GM18498 (cell line): ENCODE results near the gene ZGLP1.

ENCODE experiments used
- ATAC-seq: cut with Tn5 transposase; IDR thresholded peaks from one replicate; pipeline ENCODE4 v1.9.1; 2021; ENCODE audit warnings: mild to moderate bottlenecking, moderate library complexity; ENCODE audit not compliant: unreplicated experiment

ZGLP1 gene

DNA sequence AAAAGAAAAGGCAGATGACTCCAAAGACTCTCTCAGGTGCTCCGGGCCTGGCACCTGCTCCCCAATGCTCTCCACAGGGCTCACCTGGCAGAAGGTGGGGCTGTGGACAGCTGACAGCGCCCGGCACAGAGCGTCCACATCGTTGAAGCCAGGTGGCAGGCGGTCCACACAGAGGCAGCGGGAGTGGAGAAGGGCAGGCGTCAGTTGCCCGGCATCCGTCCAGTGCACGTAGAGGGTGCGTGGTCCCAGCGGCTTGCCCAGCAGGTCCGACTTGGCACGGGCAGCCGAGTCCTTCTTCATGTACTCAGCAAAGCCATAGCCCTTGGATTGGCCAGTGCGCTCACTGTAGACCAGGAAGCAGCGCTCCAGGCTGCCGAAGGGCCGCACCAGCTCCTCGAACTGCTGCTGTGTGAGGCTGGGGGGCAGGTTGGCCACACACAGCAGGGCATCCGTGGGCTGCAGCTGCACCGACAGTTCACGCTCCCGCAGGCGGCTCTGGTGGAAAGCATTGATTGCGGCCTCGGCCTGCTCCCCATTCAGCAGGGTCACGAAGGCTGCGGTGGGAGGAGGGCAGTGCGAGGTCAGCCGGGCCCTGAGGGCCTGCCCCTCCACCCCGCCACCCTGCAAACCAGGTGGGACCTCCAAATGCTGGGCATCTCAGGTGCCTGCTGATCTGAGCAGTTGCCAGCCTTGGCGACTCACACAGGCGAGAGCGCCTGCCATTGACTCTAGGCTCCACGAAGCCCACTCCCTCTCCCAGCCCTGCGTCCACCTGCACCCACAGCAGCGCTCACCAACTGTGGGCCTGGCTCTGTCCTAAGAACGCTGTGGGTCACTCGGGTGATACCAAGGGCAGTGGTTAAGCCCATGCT lies 19.2 kb upstream of the ZGLP1 start:
- no peak for ATAC-seq

DNA sequence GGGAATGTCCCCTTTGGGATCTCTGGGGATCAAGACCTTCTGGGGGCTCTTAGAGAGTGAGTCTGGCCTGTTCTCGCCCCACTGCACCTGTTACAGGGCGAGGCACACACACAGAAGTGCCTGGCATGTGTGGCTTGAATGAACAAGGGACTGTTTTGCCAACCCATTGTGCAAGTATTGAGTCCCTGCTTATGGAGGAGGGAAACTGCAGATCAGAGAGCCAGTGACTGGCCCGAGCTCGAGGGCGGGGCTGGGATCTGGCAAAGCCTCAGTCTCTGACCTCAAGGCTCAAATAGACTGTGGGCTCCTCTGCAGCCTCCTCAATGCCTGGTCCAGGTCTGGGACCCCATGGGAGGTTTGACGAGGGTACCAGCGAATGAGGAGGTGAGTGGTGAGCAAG lies 18.2 kb upstream of the ZGLP1 start:
- ATAC-seq, result no peak

DNA sequence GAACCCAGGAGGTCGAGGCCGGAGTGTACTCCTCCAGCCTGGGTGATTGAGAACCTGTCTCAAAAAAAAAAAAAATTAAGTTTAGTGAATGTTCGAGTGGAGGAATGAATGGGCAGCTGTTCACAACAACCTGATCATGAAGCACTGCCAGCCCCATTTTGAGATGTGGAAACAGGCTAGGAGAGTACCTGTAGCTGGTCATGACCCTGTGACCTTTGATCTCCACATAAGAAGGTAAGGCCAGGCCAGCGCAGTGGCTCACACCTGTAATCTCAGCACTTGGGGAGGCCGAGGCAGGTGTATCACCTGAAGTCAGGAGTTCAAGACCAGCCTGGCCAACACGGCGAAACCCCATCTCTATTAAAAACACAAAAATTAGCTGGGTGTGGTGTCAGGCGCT lies 16.1 kb upstream of the ZGLP1 start:
- ATAC-seq, result no peak

DNA sequence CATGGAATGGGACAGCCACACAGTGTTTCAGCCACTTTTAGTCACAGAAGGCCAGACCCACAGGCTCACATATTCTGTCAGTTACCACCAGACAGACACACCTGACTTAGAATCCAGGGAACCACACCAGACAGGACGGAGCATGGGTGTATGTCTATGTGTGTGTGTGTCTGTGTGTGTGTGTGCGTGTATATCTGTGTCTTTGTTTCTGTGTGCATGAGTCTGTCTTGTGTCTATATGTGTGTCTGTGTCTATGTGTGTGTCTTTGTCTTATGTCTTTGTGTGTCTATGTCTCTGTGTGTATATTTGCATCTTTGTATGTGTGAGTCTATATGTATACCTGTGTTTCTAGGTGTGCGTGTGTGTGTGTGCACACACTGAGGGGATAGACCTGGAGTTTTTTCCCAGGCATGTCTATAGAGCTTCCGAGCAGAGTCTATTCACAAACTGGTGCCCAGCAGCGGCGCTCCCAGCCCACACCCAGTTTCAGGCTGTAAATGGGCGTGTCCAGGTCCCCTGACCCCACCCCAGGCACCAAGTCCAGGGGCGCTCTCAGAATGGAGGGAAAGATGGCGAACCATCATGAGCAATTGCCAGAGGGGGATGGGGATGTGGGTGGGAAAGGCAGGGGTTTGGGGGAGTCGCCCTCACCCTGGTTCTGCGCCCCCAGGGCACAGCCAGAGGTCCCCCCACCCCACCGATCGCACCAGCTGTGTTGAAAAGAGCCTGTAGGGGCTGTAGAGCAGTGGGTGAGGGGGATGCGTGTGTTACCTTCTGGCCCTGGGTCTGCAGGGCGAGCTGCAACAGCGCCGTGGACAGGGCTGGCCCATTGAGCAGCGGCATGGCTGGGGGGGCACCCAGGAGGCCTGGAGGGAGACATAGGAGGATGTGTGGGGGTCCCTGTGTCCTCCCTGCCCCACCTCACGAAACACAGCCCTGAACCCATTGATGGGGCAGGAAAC lies 12.5 kb upstream of the ZGLP1 start:
- no peak for ATAC-seq

DNA sequence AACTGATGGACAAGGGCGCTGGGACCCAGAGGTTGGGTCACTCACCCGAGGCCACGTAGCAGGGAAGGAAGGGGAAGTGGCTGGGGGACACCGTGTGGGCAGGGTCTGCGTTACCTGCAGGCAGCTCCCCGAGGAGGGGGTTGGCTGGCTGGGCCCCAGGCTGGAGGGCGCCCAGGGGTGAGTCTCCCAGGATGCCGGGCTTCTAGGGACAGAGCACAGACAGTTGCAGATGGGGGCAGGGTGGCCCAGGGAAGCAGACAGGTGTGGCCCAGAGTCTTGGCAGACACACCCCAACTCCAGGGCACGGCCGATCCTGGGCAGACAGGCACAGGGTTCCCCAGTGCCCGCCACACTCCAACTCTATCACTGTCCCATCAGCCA lies 11.8 kb upstream of the ZGLP1 start:
- no peak for ATAC-seq

DNA sequence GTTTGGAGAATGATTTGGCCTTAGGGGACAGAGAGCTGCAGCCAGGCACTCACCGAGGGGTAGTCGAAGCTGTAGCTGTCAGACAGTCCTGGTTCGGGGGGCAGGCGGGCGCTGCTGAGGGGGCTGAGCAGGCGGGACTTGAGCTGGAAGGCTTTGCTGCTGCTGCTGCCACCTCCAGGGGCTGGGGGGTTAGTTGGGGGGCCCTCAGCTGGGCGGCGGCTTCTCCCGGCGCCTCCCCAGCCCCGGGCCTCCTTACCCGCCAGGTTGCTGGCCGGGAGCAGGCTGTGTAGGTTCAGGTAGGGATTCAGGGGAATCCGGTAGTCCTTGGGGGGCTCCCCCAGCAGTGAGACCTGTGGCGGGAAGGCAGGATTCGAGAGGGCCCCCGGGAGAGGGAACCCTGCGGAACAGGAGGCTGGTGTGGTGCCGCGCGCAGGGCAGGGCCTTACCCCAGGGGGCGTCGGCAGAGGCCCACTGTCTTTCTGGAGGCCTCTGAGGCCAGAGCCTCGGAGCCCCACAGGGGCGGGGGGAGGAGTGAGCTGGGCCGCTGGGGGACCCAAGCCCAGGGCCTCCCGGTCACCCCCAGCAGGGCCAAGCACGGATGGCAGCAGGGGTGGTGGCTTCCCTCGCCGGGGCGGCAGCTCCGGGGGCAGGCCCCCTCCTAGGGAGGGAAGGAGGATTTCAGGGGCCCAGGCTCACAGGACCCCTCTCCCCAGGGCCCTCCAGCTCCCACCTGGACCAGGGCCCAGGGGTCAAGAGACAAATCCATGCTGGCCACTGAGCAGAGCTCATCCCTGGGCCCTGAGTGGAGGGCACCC lies 11.2 kb upstream of the ZGLP1 start:
- no peak for ATAC-seq

DNA sequence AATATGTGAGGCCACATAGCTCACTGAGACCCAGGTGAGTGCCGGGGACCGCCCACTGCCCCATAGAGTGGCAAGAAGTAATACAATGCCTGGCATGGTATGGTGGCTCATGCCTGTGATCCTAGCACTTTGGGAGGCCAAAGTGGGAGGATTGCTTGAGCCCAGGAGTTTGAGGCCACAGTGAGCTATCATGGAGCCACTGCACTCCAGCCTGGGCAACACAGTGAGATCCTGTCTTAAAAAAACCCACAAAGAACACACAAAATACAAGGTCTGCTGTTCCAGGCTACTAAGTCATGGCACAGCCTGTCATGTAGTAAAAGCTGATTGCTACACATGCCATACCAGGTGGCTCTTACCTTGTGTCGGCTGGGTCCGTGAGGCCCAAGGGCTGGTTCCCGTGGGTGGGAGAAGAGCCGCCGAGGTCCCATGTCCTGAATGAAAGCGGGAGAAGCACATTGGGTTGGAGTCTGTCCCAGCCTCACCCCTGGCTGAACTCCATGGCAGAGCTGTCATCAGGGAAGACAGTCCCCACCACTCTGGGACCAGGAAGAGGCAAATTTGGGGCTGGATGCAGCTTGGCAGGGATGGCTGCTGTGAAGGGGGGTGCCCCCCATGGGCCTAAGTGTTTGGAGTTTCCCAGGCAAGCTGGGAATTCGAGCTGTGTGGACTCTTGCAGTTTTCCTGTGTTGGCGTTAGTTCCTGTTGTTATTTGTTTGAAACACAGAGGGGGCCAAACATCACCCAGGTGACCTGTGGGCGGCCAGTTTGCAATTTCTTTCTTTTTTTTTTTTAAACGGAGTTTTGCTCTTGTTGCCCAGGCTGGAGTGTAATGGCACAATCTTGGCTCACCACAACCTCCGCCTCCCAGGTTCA lies 9.4 kb upstream of the ZGLP1 start:
- ATAC-seq, result no peak

DNA sequence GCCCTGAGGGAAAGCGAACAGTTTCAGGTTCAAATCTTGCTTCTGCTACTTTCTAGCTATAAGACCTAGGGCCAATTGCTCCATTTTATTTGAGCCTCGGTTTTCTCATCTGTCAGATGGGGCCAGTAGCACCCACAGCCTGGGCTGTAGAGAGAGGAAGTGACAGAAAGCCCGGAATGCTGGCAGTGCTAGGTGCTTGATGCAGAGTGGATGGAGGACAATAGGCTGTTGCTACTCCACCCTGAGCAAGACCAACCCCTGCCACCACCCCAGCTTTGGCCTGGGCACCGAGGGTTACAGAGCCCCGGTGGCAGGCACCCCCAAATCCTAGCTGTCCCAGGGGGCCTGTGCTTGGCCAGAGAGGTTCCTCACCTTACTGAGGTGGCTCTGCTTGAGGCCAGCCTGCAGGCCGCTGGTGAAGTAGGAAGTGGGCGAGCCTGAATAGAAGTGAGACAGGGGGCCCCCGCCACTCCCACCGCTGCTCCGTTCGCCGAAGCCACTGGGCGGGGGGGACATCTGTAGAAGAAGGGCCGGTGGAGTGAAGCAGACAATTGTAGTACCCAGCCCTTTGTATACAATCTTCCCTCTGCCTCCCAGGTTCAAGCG lies 8.3 kb upstream of the ZGLP1 start:
- no peak for ATAC-seq

DNA sequence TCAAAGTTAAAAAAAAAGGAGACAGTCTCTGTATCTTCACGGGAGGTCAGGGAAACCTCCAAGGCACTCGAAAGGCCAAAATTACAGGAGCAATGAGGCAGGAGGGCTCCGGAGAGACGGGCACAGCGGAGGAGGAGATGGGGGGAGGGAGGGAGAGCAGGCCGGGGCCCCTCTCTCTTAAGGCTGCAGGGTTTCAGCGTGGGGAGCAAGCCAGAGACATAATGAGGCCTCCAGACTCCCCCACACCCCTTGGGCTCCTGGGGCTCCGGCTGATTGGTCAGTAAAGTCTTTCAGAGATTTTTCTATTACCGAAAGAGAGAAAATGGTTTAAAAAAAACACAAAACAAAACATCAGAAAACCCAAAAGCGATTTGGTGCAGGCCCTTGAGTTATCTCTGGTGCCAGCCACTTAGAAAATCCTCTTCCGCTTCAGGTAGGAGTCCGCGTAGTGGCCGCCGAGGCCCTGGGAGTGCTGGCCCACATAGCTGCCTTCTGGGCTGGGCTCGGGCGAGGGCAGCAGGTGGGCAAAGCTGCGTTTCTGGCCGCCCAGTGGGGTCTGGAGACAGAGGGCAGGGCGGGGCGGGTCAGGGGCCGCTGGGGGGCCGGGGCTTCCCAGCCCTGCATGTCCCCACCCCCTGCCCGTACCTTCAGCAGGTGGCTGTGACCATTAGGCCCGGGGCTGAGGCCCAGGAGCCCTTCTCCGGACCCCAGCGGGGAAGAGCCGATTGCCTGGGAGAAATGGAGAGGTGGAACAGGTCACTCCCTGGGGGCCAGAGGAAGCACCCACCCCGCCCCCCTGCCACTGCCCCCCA lies 7.6 kb upstream of the ZGLP1 start:
- no peak for ATAC-seq

DNA sequence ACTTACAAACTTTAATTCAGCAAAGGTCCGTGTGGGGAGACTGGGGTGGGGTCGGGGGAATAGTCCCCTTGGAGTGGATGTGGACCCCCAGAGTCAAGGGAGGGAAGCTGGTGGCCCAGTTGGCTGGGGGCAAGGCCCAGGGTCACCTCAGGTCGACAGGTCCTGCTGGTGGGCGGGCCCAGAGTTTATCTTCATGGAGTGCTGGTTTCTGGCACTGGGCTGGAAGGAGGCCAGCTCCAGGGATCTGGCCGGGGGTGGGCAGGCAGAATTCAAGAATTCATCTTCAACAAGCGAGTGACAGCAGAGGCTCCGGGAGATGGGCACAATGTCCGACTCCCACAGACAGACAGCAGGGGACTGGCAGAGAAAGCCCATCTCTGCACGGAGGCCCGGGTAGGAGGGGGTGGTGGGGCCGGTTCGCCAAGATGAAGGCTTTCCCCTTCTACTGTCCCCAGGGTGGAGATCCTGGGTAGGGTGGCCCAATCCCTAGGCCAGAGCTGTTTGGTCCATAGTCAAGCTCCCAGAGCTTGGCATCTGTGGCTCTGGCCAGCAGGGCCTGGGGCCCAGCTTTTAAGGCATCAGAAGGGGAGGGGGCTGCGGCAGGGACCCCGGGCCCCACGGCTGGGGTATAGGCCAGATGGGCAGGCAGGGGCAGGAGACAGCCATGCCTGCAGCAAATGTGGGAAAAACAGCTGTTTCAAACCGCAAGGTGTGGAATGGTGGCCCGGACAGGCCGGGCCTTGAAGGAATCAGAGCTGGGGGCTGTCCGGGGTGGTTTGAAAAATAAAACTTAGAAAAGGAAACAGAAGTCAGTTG lies 6.8 kb upstream of the ZGLP1 start:
- ATAC-seq, result no peak

DNA sequence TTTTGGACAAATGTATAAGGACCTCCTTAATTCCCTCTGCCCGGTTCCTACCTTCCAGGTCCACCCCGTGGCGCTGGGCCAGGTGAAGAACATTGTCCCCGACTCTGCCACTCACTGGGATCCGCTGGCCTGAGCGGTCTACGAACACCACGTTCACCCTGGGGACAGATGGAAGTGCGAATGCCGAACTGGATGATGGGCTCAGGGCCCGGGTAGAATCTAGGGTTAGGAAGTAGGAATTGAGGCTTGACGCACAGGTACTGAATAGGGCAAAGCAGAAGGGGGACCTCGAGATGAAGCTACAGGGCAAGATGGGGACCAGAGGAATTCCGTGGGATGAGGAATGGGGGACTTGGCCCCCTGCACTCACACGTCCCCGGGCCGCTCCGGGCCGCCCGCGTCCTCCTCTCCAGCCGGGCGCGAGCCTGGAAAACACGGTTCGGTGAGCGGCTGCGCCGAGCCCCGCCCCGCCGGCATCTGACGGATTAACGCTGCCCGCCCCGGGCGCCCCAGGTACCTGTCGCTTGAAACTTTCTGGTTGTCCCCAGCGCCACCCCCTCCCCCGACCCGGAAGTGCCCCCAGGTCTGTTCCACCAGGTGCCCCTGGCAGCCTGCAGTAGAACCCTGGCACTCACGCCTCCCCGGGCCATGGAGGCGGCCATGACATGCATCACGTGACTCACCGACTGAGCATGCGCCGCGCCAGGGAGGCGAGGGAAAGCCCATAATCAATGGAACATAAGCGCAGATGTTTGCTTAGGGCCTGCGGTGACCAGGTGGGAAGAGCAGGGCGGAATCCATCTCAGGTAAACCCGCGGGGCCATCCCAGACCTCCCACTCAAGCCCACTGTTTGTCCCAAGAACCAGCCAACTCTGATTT lies 6.0 kb upstream of the ZGLP1 start, which contains the start of gene FDX2:
Gene FDX2 (minus strand): TSS at position 681 of the 880 bp plus-strand sequence. CDS start 19 bp downstream, at position 662.
- peak; percentile 63 for ATAC-seq

DNA sequence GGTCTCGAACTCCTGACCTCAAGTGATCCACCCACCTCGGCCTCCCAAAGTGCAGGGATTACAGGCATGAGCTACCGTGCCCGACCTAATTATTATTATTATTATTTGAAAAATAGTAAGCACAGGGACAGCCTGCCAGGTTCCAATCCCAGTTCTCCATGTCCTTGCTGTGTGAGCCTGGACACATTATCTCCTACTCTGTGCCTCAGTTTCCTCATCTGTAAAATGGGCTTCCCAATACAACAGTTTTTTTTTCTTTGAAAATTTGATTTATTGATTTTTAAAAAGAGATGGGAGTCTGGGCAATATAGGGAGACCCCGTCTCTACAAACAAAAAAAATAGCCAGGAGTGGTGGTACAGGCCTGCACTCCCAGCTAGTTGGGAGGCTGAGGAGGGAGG lies 3.3 kb downstream of the ZGLP1 start:
- ATAC-seq, result no peak

DNA sequence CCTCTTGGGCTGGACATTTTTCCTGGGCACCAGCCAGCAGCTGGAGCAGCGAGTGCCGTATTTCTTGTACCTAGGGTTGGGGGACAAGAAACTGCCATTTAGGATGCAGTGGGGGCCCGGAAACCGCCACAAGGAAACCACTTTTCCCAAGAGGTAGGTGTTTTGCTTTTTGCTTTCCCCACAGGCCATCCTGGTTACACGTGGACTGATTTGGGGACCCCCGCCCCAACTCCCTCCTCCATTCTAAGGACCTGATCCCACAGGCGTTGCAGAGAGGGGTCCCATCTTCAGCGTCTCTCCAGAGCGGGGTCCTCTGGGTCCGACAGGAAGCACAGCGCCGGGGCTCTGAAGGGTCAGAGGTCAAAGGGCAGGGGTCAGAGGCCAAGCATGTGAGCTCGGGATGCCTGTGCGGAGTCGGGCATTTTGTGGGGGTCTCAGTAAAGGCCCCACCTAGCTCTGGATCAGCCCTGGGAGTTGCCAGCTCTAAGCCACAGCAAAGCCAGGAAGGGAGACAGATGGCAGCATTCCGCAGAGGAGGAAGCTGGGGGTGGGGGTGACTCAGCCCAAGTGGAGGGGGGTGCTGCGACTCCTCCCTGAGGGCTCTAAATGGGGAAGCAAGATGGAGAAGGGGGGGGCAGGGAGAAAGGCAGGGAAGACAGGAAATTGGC lies 4.3 kb downstream of the ZGLP1 start:
- ATAC-seq, result no peak

DNA sequence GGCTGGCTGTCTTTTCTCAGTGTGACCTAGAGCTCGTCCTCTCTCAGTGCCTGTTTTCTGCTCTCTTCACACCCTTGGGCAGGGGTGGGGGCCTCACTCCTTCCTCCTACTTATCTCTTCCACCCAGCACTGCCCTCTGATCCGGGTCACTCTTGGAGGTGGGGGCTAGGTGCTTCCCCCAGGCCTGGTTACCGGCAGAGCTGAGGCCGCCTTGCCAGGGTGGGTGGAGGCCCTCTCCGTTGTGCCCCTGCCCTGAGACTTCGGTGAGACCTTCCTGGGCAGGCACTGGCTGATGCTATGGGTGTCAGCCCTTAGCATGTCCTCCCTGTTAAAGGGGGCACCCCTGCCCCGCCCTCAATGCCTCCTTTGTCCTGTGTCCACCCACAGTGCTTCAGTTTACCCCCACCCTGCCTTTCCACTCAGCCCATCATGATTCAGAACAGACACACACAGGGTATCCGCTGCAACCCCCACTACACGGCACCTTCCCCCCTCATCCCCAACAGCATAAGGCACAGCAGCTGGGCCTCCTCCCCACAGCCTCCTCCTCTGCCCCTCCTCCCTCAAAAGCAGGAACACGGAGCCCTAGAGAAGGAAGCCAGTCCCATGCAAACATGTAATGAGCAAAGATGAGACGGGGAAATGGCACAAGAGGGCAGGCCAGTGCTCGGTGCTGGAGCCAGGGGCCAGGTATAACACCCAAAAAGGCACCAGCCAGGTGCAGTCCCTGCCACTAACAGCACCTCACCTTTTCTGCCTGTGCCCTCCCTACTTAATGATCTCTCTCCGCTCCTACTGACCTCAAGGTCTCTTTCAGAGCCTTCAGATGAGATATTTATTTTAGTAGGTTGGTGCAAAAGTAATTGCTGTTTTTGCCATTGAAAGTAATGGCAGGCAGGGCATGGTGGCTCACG lies 9.8 kb downstream of the ZGLP1 start:
- ATAC-seq, result no peak

DNA sequence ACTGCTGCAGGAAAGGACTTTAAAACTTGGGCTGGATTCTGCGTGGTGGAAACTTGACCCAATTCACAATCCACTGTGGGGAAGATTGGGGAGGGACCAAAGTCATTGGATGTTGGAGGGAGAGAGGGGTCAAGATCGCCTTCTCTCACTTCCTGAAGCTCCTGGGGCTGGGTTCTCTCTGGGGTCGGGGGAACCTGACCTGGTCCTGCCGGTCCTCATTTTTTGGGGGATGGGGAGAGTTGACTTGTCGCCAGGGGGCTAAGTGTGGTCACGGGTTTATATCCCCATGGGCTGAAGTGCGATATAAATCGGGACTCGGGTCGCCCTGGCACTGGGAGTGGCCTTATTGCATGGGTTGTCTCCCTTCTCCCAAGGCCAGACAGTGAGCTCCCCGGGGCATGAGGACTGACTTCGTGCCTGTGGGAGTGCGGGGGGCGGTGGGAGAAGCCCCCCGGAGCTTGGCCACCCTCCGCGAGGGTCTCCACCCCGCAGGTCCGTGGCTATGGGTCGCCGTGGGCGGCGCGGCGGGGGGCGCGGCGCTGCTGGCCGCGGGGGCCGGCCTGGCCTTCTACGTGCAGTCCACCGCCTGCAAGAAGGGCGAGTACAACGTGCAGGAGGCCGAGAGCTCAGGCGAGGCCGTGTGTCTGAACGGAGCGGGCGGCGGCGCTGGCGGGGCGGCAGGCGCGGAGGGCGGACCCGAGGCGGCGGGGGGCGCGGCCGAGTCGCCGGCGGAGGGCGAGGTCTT lies 13.6 kb downstream of the ZGLP1 start:
- no peak for ATAC-seq
